HCT116 (cell line): ENCODE results near the gene CUX1. TPM values are rescaled to one million over a fixed set of nuclear protein-coding genes. Genes with fewer than 3 reads are reported as not detected.
"Not testable (repeated sequence)": the region's sequence is repeated elsewhere in the genome, so short reads cannot be mapped to it uniquely, and the experiment has no call there.

Experiments
- ATAC-seq: fragments of 200-7000 bp; cut with Tn5 transposase; 2 replicates; pipeline ENCODE4 v1.9.1; 2020; ENCODE audit warnings: mild to moderate bottlenecking, moderate library complexity
- BruUV-seq: library from RNA; stranded (reverse); fragments of 400-500 nt; replicated peaks from 2 replicates; lab custom pipeline; 2021; lab: Mats Ljungman, UMichigan
- CTCF ChIA-PET: fragments of 300-600 bp; sonication (Branson Sonifier 250); formaldehyde crosslinking; loops from one replicate; lab custom pipeline; 2021; ENCODE audit warnings: antibody characterized with exemption; lab: Charles Lee
- POLR2A ChIA-PET: fragments of 300-600, 350-600 bp; sonication (Branson Sonifier 250); formaldehyde crosslinking; loops from one replicate; lab custom pipeline; 2021; ENCODE audit warnings: antibody characterized with exemption; lab: Charles Lee
- RAD21 ChIA-PET, 2 experiments: fragments of 300-600 bp; sonication (Branson Sonifier 250); formaldehyde crosslinking; loops; one replicate each; lab custom pipeline; 2023; ENCODE audit warnings: low total read pairs in 2 of 2; ENCODE audit not compliant: uncharacterized antibody in 2 of 2, unreplicated experiment in 2 of 2, low non-redundant PET in 1 of 2; lab: Charles Lee
- DNase-seq: peaks from one replicate; pipeline ENCODE4 v3.0.0-alpha.2; 2010; ENCODE audit warnings: low read depth, low spot score
- H2AFZ ChIP-seq: fragments of 200-600 bp; shearing (Covaris generic), sonication (generic); 2 replicates; pipeline ENCODE4 v1.6.1; 2017; ENCODE audit warnings: low read depth, mixed run types, mixed read lengths, antibody characterized with exemption, low read length; ENCODE audit not compliant: poor library complexity, severe bottlenecking
- H3K27ac ChIP-seq: 2 replicates; pipeline ENCODE4 v1.5.1; 2012; ENCODE audit warnings: low read depth, low read length
- H3K27me3 ChIP-seq: fragments of 200-600 bp; sonication (generic); 2 replicates; pipeline ENCODE4 v1.6.1; 2016; ENCODE audit warnings: mixed run types, low read length, mixed read lengths; ENCODE audit not compliant: insufficient read depth
- H3K36me3 ChIP-seq, 2 experiments: fragments of 200-500 bp in 1 of 2; fragments of 200-600 bp in 1 of 2; sonication (Bioruptor generic) in 1 of 2; sonication (generic) in 1 of 2; 2 replicates each; pipeline versions ENCODE4 v1.5.1 to v1.6.1; 2014 to 2016; ENCODE audit warnings: low read length in 2 of 2, inconsistent platforms in 1 of 2, mixed read lengths in 1 of 2, mixed run types in 1 of 2; ENCODE audit not compliant: insufficient read depth in 2 of 2, control insufficient read depth in 1 of 2
- H3K4me1 ChIP-seq, 2 experiments: fragments of 200-600 bp in 1 of 2; sonication (generic) in 1 of 2; 2 replicates each; pipeline versions ENCODE4 v1.5.1 to v1.6.1; 2012 to 2017; ENCODE audit warnings: low read length in 2 of 2, inconsistent platforms in 1 of 2, mild to moderate bottlenecking in 1 of 2, mixed read lengths in 1 of 2, mixed run types in 1 of 2, moderate library complexity in 1 of 2; ENCODE audit not compliant: insufficient read depth in 2 of 2, control insufficient read depth in 1 of 2
- H3K4me2 ChIP-seq: fragments of 200-600 bp; sonication (generic); 2 replicates; pipeline ENCODE4 v1.6.1; 2017; ENCODE audit warnings: mixed run types, low read length, mixed read lengths
- H3K4me3 ChIP-seq, 2 experiments: fragments of 200-600 bp in 1 of 2; sonication (generic) in 1 of 2; replicated peaks in 1 of 2; 2 replicates each; pipeline ENCODE4 v1.5.1; 2011 to 2016; ENCODE audit warnings: low read length in 2 of 2, control low read depth in 1 of 2, low read depth in 1 of 2, mild to moderate bottlenecking in 1 of 2, mixed read lengths in 1 of 2, mixed run types in 1 of 2
- H3K79me2 ChIP-seq: fragments of 200-600 bp; sonication (generic); 2 replicates; pipeline ENCODE4 v1.6.1; 2017; ENCODE audit warnings: mild to moderate bottlenecking, mixed run types, low read length, moderate library complexity, mixed read lengths; ENCODE audit not compliant: insufficient read depth
- H3K9ac ChIP-seq: fragments of 200-600 bp; sonication (generic); 2 replicates; pipeline ENCODE4 v1.6.1; 2016; ENCODE audit warnings: low read length, mixed read lengths
- H3K9me2 ChIP-seq: fragments of 200-600 bp; sonication (generic), shearing (Covaris generic); 2 replicates; pipeline ENCODE4 v1.6.1; 2017; ENCODE audit warnings: mixed run types, mild to moderate bottlenecking, moderate library complexity; ENCODE audit not compliant: insufficient read depth
- H3K9me3 ChIP-seq, 2 experiments: fragments of 200-500 bp in 1 of 2; fragments of 200-600 bp in 1 of 2; sonication (Bioruptor generic) in 1 of 2; sonication (generic) in 1 of 2; 2 replicates each; pipeline ENCODE4 v1.6.1; 2014 to 2017; ENCODE audit warnings: low read length in 2 of 2, mixed read lengths in 2 of 2, inconsistent platforms in 1 of 2, low read depth in 1 of 2, mild to moderate bottlenecking in 1 of 2, mixed run types in 1 of 2, moderate library complexity in 1 of 2; ENCODE audit not compliant: control insufficient read depth in 1 of 2, insufficient read depth in 1 of 2
- H4K20me1 ChIP-seq: fragments of 200-600 bp; sonication (generic), shearing (Covaris generic); 2 replicates; pipeline ENCODE4 v1.6.1; 2017; ENCODE audit warnings: mixed run types, mild to moderate bottlenecking, moderate library complexity; ENCODE audit not compliant: insufficient read depth
- CBX3 ChIP-seq: IDR thresholded peaks from 2 replicates; pipeline ENCODE4 v1.6.1; 2012; ENCODE audit warnings: low read depth
- FOSL1 ChIP-seq: IDR thresholded peaks from 2 replicates; pipeline ENCODE4 v1.6.1; 2012; ENCODE audit warnings: low read depth
- JUND ChIP-seq: IDR thresholded peaks from 2 replicates; pipeline ENCODE4 v1.6.1; 2012
- intact Hi-C: fragments of 100-400 bp; cut with micrococcal nuclease; formaldehyde crosslinking; loops from 2 replicates; pipeline ENCODE4 v1.10.0; 2022
- total RNA-seq: library from RNA; stranded (reverse); gene quantifications from one replicate; pipeline ENCODE4 v1.2.1, GENCODE V29; 2021; ENCODE audit not compliant: unreplicated experiment

CUX1 gene
- total RNA-seq, 1 experiment from 2014 or later = 68.9 TPM

DNA sequence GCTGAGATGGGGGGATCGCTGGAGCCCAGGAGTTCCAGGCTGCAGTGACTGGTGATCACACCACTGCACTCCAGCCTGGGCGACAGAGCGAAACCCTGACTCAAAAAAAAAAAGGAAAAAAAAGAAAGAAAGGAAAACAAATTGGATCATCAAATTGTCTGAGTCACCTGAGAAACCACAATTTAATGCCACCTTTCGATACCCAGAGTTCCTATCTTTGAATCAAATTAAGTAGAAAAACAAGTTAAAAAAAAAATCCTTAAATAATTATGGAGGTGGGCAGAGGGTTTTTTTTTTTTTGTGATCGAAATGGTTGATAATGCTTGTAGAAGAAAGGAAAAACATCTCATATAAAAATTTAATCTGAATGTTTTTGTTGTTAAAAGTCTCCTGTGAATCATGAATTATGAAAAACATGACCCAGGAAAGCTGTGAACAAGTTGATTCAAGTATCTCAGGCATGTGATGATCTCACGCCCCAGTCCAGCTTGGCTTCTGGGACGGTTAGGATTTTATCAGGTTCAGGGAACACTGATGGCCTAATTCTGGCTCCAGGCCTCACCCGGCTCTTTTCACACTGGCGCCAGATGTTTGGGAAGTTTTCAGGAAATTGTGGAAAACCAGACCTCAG, 25.3 kb upstream of the CUX1 start:
- H3K27ac ChIP-seq = peak overlapping the region; percentile 34; the same call in 1 of the 2 replicates
- H3K4me1 ChIP-seq = peaks cover 6 to 10% of the 10 kb centered on the region in 2 experiments
- no TSS peak for BruUV-seq
- ChIA-PET POLR2A (no interaction called here), CTCF (no interaction called here), RAD21 (no interaction called here)
- H3K36me3 ChIP-seq = no peaks in the 10 kb centered on the region
- ATAC-seq (no peak), DNase-seq (no peak)
- H3K9me2 ChIP-seq = no peaks in the 10 kb centered on the region
- TF ChIP-seq CBX3 (no peak), FOSL1 (no peak), JUND (peak; percentile 12; the same call in 1 of the 2 replicates)
- H3K9me3 ChIP-seq = no peaks in the 10 kb centered on the region
- H3K27me3 ChIP-seq = no peaks in the 10 kb centered on the region
- H3K9ac ChIP-seq = no peak overlapping the region
- no peaks in the 10 kb centered on the region for H3K79me2 ChIP-seq
- peak overlapping the region; percentile 2; the same call in 1 of the 2 replicates for H3K4me2 ChIP-seq
- no peaks in the 10 kb centered on the region for H4K20me1 ChIP-seq
- intact Hi-C loops = no loop called here
- peak overlapping the region; percentile 71 for H2AFZ ChIP-seq
- no peak overlapping the region for H3K4me3 ChIP-seq

DNA sequence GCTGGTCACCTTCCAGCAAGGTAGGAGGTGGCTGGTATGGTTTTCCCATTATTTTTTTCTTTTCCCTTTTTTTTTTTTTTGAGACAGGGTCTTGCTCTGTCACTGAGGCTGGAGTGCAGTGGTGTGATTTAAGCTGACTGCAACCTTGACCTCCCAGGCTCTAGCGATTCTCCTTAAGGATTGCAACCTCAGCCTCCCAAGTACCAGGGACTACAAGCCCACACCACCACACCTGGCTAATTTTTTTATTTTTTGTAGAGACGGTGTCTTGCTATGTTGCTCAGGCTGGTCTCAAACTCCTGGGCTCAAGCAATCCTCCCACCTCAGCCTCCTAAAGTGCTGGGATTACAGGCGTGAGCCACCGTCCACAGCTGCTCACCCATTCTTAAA, 24.7 kb upstream of the CUX1 start:
- DNase-seq, CTCF ChIA-PET, H3K9me3 ChIP-seq, H4K20me1 ChIP-seq, H3K27me3 ChIP-seq, BruUV-seq, H3K9ac ChIP-seq, H3K9me2 ChIP-seq, intact Hi-C loops, POLR2A ChIA-PET, H3K4me3 ChIP-seq, RAD21 ChIA-PET, ATAC-seq, H3K36me3 ChIP-seq, H3K79me2 ChIP-seq: not testable (repeated sequence)
- H3K27ac ChIP-seq = peak overlapping the region; percentile 34; the same call in 1 of the 2 replicates
- H2AFZ ChIP-seq = peak overlapping the region; percentile 71
- peak overlapping the region; percentile 2; the same call in 1 of the 2 replicates for H3K4me2 ChIP-seq
- peaks cover 6 to 10% of the 10 kb centered on the region in 2 experiments for H3K4me1 ChIP-seq
